Activated naive CD4-positive, alpha-beta T cell treated with anti-CD3 and anti-CD28 coated beads for 36 hours (primary cell): ENCODE data around the gene GPX6. TPM values are rescaled to one million over a fixed set of nuclear protein-coding genes. Genes with fewer than 3 reads are reported as not detected.

Experiments used
- CTCF ChIA-PET: fragments of 350-600 bp; sonication (Branson Sonifier 250); formaldehyde crosslinking; loops from one replicate; lab custom pipeline; 2021; ENCODE audit warnings: antibody characterized with exemption; lab: Charles Lee
- DNase-seq: peaks from one replicate; pipeline ENCODE4 v3.0.0-alpha.2; 2020
- H3K27ac Mint-ChIP-seq: one replicate; pipeline ENCODE4 v1.8.0; 2021; ENCODE audit warnings: mild to moderate bottlenecking, mixed read lengths
- H3K27me3 Mint-ChIP-seq: one replicate; pipeline ENCODE4 v1.8.0; 2021; ENCODE audit warnings: low read depth, mixed read lengths
- H3K36me3 Mint-ChIP-seq: one replicate; pipeline ENCODE4 v1.8.0; 2021; ENCODE audit warnings: low read depth, mixed read lengths
- H3K4me1 Mint-ChIP-seq: one replicate; pipeline ENCODE4 v1.8.0; 2021; ENCODE audit warnings: low read depth, mixed read lengths
- H3K4me3 Mint-ChIP-seq: one replicate; pipeline ENCODE4 v1.8.0; 2021; ENCODE audit warnings: mild to moderate bottlenecking, moderate library complexity, mixed read lengths
- H3K9me3 Mint-ChIP-seq: one replicate; pipeline ENCODE4 v1.8.0; 2021; ENCODE audit warnings: mixed read lengths
- intact Hi-C: fragments of 100-400 bp; cut with micrococcal nuclease; formaldehyde crosslinking; loops from one replicate; pipeline ENCODE4 v1.15.1; 2023
- total RNA-seq, 2 experiments: library from RNA; stranded (reverse); gene quantifications; one replicate each; pipeline ENCODE4 v1.2.3, GENCODE V29; 2021

The GPX6 gene
- total RNA-seq, 2 experiments from 2014 or later, result not detected

GRCh38 chr6:28542440-28543296, 27.1 kb upstream of the GPX6 start:
- Mint-ChIP-seq H3K27ac (peak overlapping the region; percentile 80), H3K36me3 (no peaks in the 10 kb centered on the region), H3K27me3 (peaks cover 30% of the 10 kb centered on the region), H3K9me3 (peaks cover 2% of the 10 kb centered on the region), H3K4me3 (peak overlapping the region; percentile 91), H3K4me1 (peaks cover 27% of the 10 kb centered on the region)
- DNase-seq, result peak; percentile 80
- CTCF ChIA-PET, result interaction anchor here (0.6 to 1.2 kb wide), 4 partner anchors 14 to 176 kb away, joined by 3 read pairs; no protein-coding TSS in a partner anchor
- intact Hi-C loops, result loop anchor here (1.0 to 5.0 kb wide), 4 partner anchors 46 to 400 kb away; partner anchors contain the start of gene ZSCAN12

DNA sequence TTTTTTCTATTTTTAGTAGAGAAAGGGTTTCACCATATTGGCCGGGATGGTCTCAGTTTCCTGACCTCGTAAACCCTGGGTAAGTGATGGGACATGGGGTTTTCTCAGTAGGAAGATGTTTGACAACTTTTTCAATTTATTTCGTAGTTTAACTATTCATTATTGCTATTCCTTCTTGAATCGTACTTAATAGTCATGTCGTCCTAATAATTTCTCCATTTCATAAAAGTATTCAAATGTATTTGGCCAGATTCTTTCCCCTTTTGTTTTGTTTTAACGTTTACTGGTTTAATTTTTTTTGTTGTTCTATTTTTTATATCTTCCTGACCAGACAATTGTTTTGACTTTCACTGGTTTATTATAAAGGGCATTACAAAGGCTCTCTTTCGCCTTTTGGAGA, 26.4 kb upstream of the GPX6 start:
- H3K9me3 Mint-ChIP-seq, result peaks cover 2% of the 10 kb centered on the region
- DNase-seq, result no peak
- intact Hi-C loops, result loop anchor here (1.0 to 5.0 kb wide), 3 partner anchors 46 to 400 kb away; no protein-coding TSS in a partner anchor
- peak overlapping the region; percentile 91 for H3K4me3 Mint-ChIP-seq
- H3K36me3 Mint-ChIP-seq, result no peaks in the 10 kb centered on the region
- peak overlapping the region; percentile 36 for H3K27ac Mint-ChIP-seq
- CTCF ChIA-PET, result interaction anchor here (0.6 to 1.2 kb wide), 4 partner anchors 14 to 175 kb away, joined by 3 to 4 read pairs (median 3); no protein-coding TSS in a partner anchor
- peaks cover 32% of the 10 kb centered on the region for H3K4me1 Mint-ChIP-seq
- H3K27me3 Mint-ChIP-seq, result peaks cover 25% of the 10 kb centered on the region

DNA sequence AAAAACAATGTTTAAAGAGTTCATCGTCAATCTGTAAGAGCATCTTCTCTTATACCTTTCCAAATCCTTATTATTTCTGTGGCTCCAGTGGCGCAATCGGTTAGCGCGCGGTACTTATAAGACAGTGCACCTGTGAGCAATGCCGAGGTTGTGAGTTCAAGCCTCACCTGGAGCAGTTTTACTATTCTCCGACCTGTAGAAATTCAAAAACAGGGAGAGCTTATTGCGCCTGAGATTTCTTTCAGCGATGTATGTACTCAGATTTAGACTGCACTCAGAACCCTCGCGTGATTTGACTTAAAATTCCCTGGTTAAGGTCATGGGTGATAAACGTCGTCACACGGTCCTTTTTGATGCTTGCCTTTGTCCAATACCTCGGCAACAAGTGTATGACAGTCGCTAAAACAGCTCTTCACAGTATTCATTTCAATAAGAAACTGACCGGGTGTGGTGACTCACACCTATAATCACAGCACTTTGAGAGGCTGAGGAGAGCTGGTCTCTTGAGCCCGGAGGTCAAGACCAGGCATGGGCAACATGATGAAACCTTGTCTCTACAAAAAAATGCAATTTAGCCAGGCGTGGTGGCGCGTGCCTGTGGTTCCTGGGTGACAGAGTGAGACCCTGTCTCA, 22.0 kb upstream of the GPX6 start:
- peaks cover 24% of the 10 kb centered on the region for H3K4me1 Mint-ChIP-seq
- CTCF ChIA-PET, result no interaction called here
- H3K9me3 Mint-ChIP-seq, result peaks cover 2% of the 10 kb centered on the region
- DNase-seq, result peak; percentile 73
- peak overlapping the region; percentile 58 for H3K4me3 Mint-ChIP-seq
- peak overlapping the region; percentile 13 for H3K27ac Mint-ChIP-seq
- intact Hi-C loops, result loop anchor here (5.0 kb wide), 1 partner anchor 1530 kb away; the partner anchor contains the start of gene PPP1R11
- no peaks in the 10 kb centered on the region for H3K36me3 Mint-ChIP-seq
- peaks cover 22% of the 10 kb centered on the region for H3K27me3 Mint-ChIP-seq

DNA sequence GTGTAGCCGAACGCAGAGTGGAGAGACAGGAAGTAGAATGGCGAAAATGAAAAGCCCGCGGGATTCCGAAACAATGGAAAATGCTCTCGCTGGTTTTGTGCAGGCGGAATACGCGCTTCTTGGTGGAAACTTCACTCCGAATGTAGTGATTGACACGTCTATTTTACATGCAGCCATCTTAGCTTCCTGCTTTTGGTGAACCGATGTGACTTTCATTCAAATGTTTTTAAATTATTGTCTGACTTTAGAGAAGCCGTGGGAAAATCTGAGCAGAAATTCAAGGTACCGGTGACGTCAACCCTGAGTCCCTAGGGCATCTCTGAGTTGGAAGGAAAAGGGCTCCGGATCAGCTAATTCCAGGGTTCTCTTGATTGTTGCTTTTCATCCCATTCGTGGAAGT, 21.5 kb upstream of the GPX6 start:
- CTCF ChIA-PET, result no interaction called here
- H3K9me3 Mint-ChIP-seq, result peaks cover 2% of the 10 kb centered on the region
- peak overlapping the region; percentile 58 for H3K4me3 Mint-ChIP-seq
- peaks cover 19% of the 10 kb centered on the region for H3K27me3 Mint-ChIP-seq
- H3K4me1 Mint-ChIP-seq, result peaks cover 20% of the 10 kb centered on the region
- no peaks in the 10 kb centered on the region for H3K36me3 Mint-ChIP-seq
- intact Hi-C loops, result loop anchor here (5.0 kb wide), 1 partner anchor 1530 kb away; the partner anchor contains the start of gene PPP1R11
- peak; percentile 6 for DNase-seq
- no peak overlapping the region for H3K27ac Mint-ChIP-seq

DNA sequence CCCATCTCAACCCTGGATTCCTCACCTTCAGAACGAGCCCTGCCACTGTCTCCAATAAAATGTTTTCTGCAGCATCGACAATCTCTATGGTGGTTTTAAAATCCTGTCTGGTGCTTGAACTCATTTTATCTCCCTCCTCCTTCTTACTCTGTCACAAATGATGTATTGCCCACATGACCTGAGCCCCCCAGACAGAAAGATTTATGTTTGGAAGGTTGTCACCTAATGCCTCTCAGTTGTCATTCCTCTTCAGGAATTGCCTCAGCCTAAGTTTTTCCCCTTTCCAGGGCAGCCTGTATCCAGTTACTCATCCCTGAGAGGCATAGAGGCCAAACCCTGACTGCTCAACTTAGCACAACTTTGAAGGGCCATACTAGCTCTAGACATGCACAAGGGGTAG, 19.3 kb upstream of the GPX6 start:
- no peak for DNase-seq
- CTCF ChIA-PET, result no interaction called here
- Mint-ChIP-seq H3K4me1 (peaks cover 12% of the 10 kb centered on the region), H3K27ac (no peak overlapping the region), H3K36me3 (no peaks in the 10 kb centered on the region), H3K4me3 (no peak overlapping the region), H3K27me3 (peaks cover 22% of the 10 kb centered on the region), H3K9me3 (no peaks in the 10 kb centered on the region)
- intact Hi-C loops, result loop anchor here (5.0 kb wide), 1 partner anchor 1532 kb away; the partner anchor contains the start of gene PPP1R11

GRCh38 chr6:28534306-28534705, 18.7 kb upstream of the GPX6 start:
- CTCF ChIA-PET, result no interaction called here

GRCh38 chr6:28531479-28532128, 16.0 kb upstream of the GPX6 start:
- peaks cover 18% of the 10 kb centered on the region for H3K27me3 Mint-ChIP-seq
- H3K36me3 Mint-ChIP-seq, result no peaks in the 10 kb centered on the region
- intact Hi-C loops, result no loop called here
- no peak overlapping the region for H3K4me3 Mint-ChIP-seq
- DNase-seq, result no peak
- no peaks in the 10 kb centered on the region for H3K9me3 Mint-ChIP-seq
- H3K27ac Mint-ChIP-seq, result no peak overlapping the region
- H3K4me1 Mint-ChIP-seq, result peaks cover 3% of the 10 kb centered on the region
- CTCF ChIA-PET, result interaction anchor here (0.6 kb wide), 1 partner anchor 453 kb away, joined by 4 read pairs; no protein-coding TSS in a partner anchor

More at GRCh38 chr6:28534306-28534705, 18.7 kb upstream of the GPX6 start:
- Mint-ChIP-seq H3K4me3 (no peak overlapping the region), H3K36me3 (no peaks in the 10 kb centered on the region), H3K27ac (no peak overlapping the region), H3K9me3 (no peaks in the 10 kb centered on the region), H3K27me3 (peaks cover 24% of the 10 kb centered on the region), H3K4me1 (peaks cover 12% of the 10 kb centered on the region)
- intact Hi-C loops, result no loop called here
- no peak for DNase-seq

DNA sequence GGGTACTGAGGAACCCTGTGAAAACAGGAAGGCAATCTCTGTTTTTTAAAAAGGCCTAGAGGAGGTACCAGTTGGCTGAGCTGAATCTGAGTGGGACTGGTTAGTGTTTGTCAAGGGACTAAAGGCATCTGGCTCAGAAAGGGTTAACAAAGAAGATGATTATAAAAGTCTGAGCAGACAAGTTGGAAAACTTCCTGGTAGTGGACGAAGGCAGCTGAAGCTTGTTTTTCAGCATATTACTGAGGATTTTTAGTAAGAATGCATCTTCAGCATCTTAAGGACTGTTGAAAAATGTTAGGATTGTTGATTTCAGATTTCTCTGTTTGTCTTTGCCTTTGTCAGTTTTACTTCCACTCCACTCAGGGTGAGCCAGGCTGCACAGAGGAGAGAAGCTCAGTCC, 15.2 kb upstream of the GPX6 start:
- Mint-ChIP-seq H3K4me3 (no peak overlapping the region), H3K36me3 (no peaks in the 10 kb centered on the region), H3K27me3 (peaks cover 19% of the 10 kb centered on the region), H3K4me1 (peaks cover 5% of the 10 kb centered on the region), H3K9me3 (no peaks in the 10 kb centered on the region), H3K27ac (no peak overlapping the region)
- CTCF ChIA-PET, result no interaction called here
- intact Hi-C loops, result no loop called here
- no peak for DNase-seq

DNA sequence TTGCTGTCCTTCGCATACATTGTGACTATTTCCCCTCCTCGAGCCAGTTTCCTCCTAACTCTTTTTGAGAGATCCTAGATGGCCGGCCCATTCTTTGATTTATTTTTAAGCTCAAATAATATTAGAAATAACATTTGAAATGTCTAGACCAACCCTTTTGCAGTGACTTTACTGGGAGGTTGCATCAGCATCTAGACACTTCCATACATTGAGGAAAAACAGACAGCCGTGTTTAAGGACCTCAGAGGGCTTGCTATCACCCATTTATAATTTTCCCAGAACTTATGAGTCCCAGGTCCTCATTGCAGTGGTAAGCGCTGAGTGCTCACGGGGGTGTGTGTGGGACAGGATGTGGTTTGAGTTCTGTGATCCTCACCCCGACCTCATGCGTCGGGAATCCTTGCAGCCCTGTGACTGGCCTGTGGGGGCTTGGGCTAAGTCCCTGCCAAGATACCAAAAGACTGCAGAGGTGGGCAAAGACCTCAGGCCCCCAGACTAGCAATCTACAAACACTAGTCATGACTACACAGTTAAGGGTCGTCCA, 10.0 kb upstream of the GPX6 start, which contains the start of gene GPX5:
TSS of gene GPX5 (plus strand) at position 386 of the 544 bp plus-strand sequence. CDS start at position 519, 133 bp downstream.
- no peak within 1 kb of the TSS for H3K4me3 Mint-ChIP-seq
- intact Hi-C loops, result no loop called here
- peak; percentile 59 for DNase-seq
- peaks cover 30% of the 10 kb centered on the region for H3K4me1 Mint-ChIP-seq
- no peaks in the 10 kb centered on the region for H3K36me3 Mint-ChIP-seq
- peaks cover 20% of the 10 kb centered on the region for H3K27me3 Mint-ChIP-seq
- no peak within 1 kb of the TSS for H3K27ac Mint-ChIP-seq
- H3K9me3 Mint-ChIP-seq, result no peaks in the 10 kb centered on the region
- CTCF ChIA-PET, result no interaction called here

GRCh38 chr6:28523241-28523622, 7.6 kb upstream of the GPX6 start:
- peak; percentile 57 for DNase-seq
- CTCF ChIA-PET, result interaction anchor here (0.7 kb wide), 1 partner anchor 213 kb away, joined by 3 read pairs; no protein-coding TSS in a partner anchor
- H3K27me3 Mint-ChIP-seq, result peaks cover 17% of the 10 kb centered on the region

DNA sequence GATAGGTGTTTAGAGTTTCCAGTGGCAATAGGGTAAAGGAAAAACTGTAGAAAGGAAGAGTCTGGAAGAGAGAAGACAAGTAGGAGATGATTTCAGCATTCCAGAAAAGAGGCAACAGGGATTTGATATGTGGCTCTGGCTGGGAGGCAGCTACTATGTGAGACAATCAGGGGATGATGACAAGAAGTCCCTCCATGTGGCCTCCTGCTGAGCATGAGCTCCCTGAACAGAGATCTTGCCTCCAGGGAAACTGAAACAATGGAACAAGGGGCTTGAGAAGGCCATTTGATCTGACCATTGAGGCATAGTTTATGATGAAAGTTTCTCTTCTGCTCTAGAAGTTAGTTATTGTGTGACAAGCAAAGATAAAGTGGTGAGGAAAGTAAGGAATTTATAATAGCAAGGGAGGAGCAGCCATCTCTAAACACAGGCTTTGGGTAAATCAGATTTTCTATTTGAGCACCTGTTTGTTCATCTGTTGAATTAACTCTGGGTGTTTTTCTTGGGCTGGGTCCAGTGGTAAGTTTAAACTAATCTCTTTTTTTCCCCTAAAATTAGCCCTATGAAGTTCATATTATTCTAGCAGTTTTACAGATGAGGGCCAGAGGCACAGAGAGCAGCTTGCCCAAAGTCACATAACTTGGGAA, 7.1 kb upstream of the GPX6 start:
- Mint-ChIP-seq H3K27me3 (peaks cover 17% of the 10 kb centered on the region), H3K9me3 (no peaks in the 10 kb centered on the region), H3K4me1 (peaks cover 30% of the 10 kb centered on the region), H3K27ac (no peak overlapping the region), H3K4me3 (no peak overlapping the region), H3K36me3 (no peaks in the 10 kb centered on the region)
- intact Hi-C loops, result no loop called here
- no peak for DNase-seq
- CTCF ChIA-PET, result no interaction called here

More at GRCh38 chr6:28523241-28523622, 7.6 kb upstream of the GPX6 start:
- H3K36me3 Mint-ChIP-seq, result no peaks in the 10 kb centered on the region
- peaks cover 30% of the 10 kb centered on the region for H3K4me1 Mint-ChIP-seq
- no peaks in the 10 kb centered on the region for H3K9me3 Mint-ChIP-seq
- no peak overlapping the region for H3K4me3 Mint-ChIP-seq
- no peak overlapping the region for H3K27ac Mint-ChIP-seq
- intact Hi-C loops, result no loop called here
